ENCODE data around the gene FBLN7.

DNA sequence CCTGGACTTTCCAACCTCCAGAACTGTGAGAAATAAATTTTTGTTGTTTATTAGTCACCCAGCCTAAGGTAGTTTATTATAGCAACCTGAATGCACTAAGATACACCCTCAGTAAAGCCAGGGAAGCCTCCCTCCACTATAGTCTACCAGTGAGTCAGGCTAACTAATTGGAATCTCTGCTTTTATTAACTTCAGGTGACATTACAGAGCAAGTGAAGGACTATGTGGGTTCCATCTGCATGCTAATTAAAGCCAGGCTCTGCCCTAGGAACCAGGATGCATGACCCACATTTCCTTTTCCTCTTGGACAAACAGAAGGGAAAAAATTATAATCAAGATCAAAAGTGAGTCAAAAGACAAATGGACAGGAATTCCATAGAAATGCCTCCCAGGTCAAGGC lies 60.6 kb downstream of the FBLN7 start:
- TF ChIP-seq, protein P1, sequence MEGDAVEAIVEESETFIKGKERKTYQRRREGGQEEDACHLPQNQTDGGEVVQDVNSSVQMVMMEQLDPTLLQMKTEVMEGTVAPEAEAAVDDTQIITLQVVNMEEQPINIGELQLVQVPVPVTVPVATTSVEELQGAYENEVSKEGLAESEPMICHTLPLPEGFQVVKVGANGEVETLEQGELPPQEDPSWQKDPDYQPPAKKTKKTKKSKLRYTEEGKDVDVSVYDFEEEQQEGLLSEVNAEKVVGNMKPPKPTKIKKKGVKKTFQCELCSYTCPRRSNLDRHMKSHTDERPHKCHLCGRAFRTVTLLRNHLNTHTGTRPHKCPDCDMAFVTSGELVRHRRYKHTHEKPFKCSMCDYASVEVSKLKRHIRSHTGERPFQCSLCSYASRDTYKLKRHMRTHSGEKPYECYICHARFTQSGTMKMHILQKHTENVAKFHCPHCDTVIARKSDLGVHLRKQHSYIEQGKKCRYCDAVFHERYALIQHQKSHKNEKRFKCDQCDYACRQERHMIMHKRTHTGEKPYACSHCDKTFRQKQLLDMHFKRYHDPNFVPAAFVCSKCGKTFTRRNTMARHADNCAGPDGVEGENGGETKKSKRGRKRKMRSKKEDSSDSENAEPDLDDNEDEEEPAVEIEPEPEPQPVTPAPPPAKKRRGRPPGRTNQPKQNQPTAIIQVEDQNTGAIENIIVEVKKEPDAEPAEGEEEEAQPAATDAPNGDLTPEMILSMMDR (conservative IDR thresholded peaks at IDR 0.05; ENCODE audit: low read depth in 2 of 2): no peak
- TF ChIP-seq REST (IDR thresholded peaks at IDR 0.05; ENCODE audit: unreplicated experiment) (no peak), POLR2AphosphoS5 (IDR thresholded peaks at IDR 0.05; ENCODE audit: low read depth) (no peak), EZH2phosphoT487 (IDR thresholded peaks at IDR 0.05; ENCODE audit: unreplicated experiment) (no peak), JUNB (IDR thresholded peaks at IDR 0.05; ENCODE audit: unreplicated experiment) (no peak), EZH2 (IDR thresholded peaks at IDR 0.05; ENCODE audit: low read depth, unreplicated experiment) (no peak), ZNF331 (CRISPR knock-in tag; IDR thresholded peaks at IDR 0.05; ENCODE audit: low read depth) (no peak), CREB1 (CRISPR knock-in tag; IDR thresholded peaks at IDR 0.05; ENCODE audit: low read depth) (no peak), STAT1 (IDR thresholded peaks at IDR 0.05; ENCODE audit: unreplicated experiment) (no peak), ZNF114 (CRISPR knock-in tag; IDR thresholded peaks at IDR 0.05) (no peak)
- TF ChIP-seq, protein P2, sequence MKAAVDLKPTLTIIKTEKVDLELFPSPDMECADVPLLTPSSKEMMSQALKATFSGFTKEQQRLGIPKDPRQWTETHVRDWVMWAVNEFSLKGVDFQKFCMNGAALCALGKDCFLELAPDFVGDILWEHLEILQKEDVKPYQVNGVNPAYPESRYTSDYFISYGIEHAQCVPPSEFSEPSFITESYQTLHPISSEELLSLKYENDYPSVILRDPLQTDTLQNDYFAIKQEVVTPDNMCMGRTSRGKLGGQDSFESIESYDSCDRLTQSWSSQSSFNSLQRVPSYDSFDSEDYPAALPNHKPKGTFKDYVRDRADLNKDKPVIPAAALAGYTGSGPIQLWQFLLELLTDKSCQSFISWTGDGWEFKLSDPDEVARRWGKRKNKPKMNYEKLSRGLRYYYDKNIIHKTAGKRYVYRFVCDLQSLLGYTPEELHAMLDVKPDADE (IDR thresholded peaks at IDR 0.05): no peak
- TF ChIP-seq, protein P3, sequence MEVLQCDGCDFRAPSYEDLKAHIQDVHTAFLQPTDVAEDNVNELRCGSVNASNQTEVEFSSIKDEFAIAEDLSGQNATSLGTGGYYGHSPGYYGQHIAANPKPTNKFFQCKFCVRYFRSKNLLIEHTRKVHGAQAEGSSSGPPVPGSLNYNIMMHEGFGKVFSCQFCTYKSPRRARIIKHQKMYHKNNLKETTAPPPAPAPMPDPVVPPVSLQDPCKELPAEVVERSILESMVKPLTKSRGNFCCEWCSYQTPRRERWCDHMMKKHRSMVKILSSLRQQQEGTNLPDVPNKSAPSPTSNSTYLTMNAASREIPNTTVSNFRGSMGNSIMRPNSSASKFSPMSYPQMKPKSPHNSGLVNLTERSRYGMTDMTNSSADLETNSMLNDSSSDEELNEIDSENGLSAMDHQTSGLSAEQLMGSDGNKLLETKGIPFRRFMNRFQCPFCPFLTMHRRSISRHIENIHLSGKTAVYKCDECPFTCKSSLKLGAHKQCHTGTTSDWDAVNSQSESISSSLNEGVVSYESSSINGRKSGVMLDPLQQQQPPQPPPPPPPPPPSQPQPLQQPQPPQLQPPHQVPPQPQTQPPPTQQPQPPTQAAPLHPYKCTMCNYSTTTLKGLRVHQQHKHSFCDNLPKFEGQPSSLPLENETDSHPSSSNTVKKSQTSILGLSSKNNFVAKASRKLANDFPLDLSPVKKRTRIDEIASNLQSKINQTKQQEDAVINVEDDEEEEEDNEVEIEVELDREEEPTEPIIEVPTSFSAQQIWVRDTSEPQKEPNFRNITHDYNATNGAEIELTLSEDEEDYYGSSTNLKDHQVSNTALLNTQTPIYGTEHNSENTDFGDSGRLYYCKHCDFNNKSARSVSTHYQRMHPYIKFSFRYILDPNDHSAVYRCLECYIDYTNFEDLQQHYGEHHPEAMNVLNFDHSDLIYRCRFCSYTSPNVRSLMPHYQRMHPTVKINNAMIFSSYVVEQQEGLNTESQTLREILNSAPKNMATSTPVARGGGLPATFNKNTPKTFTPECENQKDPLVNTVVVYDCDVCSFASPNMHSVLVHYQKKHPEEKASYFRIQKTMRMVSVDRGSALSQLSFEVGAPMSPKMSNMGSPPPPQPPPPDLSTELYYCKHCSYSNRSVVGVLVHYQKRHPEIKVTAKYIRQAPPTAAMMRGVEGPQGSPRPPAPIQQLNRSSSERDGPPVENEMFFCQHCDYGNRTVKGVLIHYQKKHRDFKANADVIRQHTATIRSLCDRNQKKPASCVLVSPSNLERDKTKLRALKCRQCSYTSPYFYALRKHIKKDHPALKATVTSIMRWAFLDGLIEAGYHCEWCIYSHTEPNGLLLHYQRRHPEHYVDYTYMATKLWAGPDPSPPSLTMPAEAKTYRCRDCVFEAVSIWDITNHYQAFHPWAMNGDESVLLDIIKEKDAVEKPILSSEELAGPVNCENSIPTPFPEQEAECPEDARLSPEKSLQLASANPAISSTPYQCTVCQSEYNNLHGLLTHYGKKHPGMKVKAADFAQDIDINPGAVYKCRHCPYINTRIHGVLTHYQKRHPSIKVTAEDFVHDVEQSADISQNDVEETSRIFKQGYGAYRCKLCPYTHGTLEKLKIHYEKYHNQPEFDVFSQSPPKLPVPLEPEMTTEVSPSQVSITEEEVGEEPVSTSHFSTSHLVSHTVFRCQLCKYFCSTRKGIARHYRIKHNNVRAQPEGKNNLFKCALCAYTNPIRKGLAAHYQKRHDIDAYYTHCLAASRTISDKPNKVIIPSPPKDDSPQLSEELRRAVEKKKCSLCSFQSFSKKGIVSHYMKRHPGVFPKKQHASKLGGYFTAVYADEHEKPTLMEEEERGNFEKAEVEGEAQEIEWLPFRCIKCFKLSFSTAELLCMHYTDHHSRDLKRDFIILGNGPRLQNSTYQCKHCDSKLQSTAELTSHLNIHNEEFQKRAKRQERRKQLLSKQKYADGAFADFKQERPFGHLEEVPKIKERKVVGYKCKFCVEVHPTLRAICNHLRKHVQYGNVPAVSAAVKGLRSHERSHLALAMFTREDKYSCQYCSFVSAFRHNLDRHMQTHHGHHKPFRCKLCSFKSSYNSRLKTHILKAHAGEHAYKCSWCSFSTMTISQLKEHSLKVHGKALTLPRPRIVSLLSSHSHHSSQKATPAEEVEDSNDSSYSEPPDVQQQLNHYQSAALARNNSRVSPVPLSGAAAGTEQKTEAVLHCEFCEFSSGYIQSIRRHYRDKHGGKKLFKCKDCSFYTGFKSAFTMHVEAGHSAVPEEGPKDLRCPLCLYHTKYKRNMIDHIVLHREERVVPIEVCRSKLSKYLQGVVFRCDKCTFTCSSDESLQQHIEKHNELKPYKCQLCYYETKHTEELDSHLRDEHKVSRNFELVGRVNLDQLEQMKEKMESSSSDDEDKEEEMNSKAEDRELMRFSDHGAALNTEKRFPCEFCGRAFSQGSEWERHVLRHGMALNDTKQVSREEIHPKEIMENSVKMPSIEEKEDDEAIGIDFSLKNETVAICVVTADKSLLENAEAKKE (CRISPR knock-in tag; IDR thresholded peaks at IDR 0.05): no peak

All from GM23338 (cell line).